Measurements from ENCODE around the gene SLBP. TPM values are rescaled to one million over a fixed set of nuclear protein-coding genes. Genes with fewer than 3 reads are reported as not detected.

SLBP gene
- total RNA-seq, 1 donor from 2014 or later = 11.7 TPM

GRCh38 chr4:1731180-1731579, 19.1 kb upstream of the SLBP start:
- DNase-seq = no peak
- Histone ChIP-seq H3K9me3 (replicated peaks) (no peaks in the 10 kb centered on the region), H3K27me3 (ENCODE audit: low read depth) (no peaks in the 10 kb centered on the region), H3K36me3 (peaks cover 61% of the 10 kb centered on the region), H3K27ac (replicated peaks) (no peak overlapping the region), H3K4me3 (no peak overlapping the region), H3K4me1 (peaks cover 33% of the 10 kb centered on the region)
- intact Hi-C loops (cut with micrococcal nuclease) = no loop called here
- TF ChIP-seq CTCF (IDR thresholded peaks at IDR 0.05; ENCODE audit: borderline replicate concordance) = no peak

- Histone ChIP-seq H3K27ac (replicated peaks) (no peak overlapping the region), H3K4me1 (peaks cover 38% of the 10 kb centered on the region), H3K4me3 (no peak overlapping the region), H3K27me3 (ENCODE audit: low read depth) (no peaks in the 10 kb centered on the region), H3K36me3 (peaks cover 56% of the 10 kb centered on the region), H3K9me3 (replicated peaks) (no peaks in the 10 kb centered on the region)
- intact Hi-C loops (cut with micrococcal nuclease) = no loop called here
- no peak for TF ChIP-seq CTCF (IDR thresholded peaks at IDR 0.05; ENCODE audit: borderline replicate concordance)
- no peak for DNase-seq
Measured at GRCh38 chr4:1730532-1731135, 18.5 kb upstream of the SLBP start.

GRCh38 chr4:1728061-1728980, 16.2 kb upstream of the SLBP start:
- Histone ChIP-seq H3K4me1 (peaks cover 38% of the 10 kb centered on the region), H3K27ac (replicated peaks) (peak overlapping the region; percentile 75), H3K27me3 (ENCODE audit: low read depth) (no peaks in the 10 kb centered on the region), H3K9me3 (replicated peaks) (no peaks in the 10 kb centered on the region), H3K36me3 (peaks cover 46% of the 10 kb centered on the region), H3K4me3 (peak overlapping the region; percentile 60)
- TF ChIP-seq CTCF (IDR thresholded peaks at IDR 0.05; ENCODE audit: borderline replicate concordance) = peak; percentile 13
- no peak for DNase-seq
- intact Hi-C loops (cut with micrococcal nuclease) = loop anchor here (5.0 to 10.0 kb wide), 2 partner anchors 36 to 374 kb away; no protein-coding TSS in a partner anchor

GRCh38 chr4:1727117-1728031, 15.3 kb upstream of the SLBP start:
- DNase-seq = peak; percentile 83
- H3K9me3 ChIP-seq (replicated peaks) = no peaks in the 10 kb centered on the region
- peak overlapping the region; percentile 60 for H3K4me3 ChIP-seq
- H3K27ac ChIP-seq (replicated peaks) = peak overlapping the region; percentile 75
- peaks cover 39% of the 10 kb centered on the region for H3K4me1 ChIP-seq
- TF ChIP-seq CTCF (IDR thresholded peaks at IDR 0.05; ENCODE audit: borderline replicate concordance) = no peak
- peaks cover 37% of the 10 kb centered on the region for H3K36me3 ChIP-seq
- intact Hi-C loops (cut with micrococcal nuclease) = loop anchor here (5.0 to 10.0 kb wide), 2 partner anchors 35 to 373 kb away; no protein-coding TSS in a partner anchor
- no peaks in the 10 kb centered on the region for H3K27me3 ChIP-seq (ENCODE audit: low read depth)
